ENCODE data around the gene SLC22A5. TPM values are rescaled to one million over a fixed set of nuclear protein-coding genes. Genes with fewer than 3 reads are reported as not detected.

The SLC22A5 gene
- total RNA-seq, 2 experiments from 2014 or later = 0.36 to 0.88 TPM

- H4K20me1 ChIP-seq (ENCODE audit: insufficient read depth, low read length) = no peaks in the 10 kb centered on the region
- no peak overlapping the region for H3K4me2 ChIP-seq (ENCODE audit: low read length)
- ChIA-PET POLR2A (interaction anchor here (0.6 kb wide), 1 partner anchor 443 kb away, joined by 3 read pairs; no protein-coding TSS in a partner anchor), CTCF (ENCODE audit: unreplicated experiment) (no interaction called here)
- TF ChIP-seq CTCF (conservative IDR thresholded peaks at IDR 0.05; ENCODE audit: low read length) (no peak), EZH2phosphoT487 (IDR thresholded peaks at IDR 0.05; ENCODE audit: borderline replicate concordance, low read depth, low read length) (no peak)
- no peak overlapping the region for H3K4me3 ChIP-seq (ENCODE audit: low read depth, low read length, poor library complexity, severe bottlenecking)
- no TSS peak for BruUV-seq (replicated peaks)
- intact Hi-C loops (cut with micrococcal nuclease; ENCODE audit: unreplicated experiment) = no loop called here
- H3K79me2 ChIP-seq (ENCODE audit: insufficient read depth, low read depth, low read length) = no peaks in the 10 kb centered on the region
- no peak overlapping the region for H2AFZ ChIP-seq (ENCODE audit: low read length)
- H3K27ac ChIP-seq (ENCODE audit: low read depth, low read length, poor library complexity, severe bottlenecking) = no peak overlapping the region
- no peaks in the 10 kb centered on the region for H3K9me2 ChIP-seq (ENCODE audit: insufficient read depth, low read length)
- no peaks in the 10 kb centered on the region for H3K4me1 ChIP-seq (ENCODE audit: insufficient read depth, low read length, poor library complexity, severe bottlenecking)
- H3K9me3 ChIP-seq (ENCODE audit: low read length) = no peaks in the 10 kb centered on the region
- H3K36me3 ChIP-seq (ENCODE audit: insufficient read depth, low read length) = no peaks in the 10 kb centered on the region
- DNase-seq (ENCODE audit: low spot score) = no peak
Measured at GRCh38 chr5:132376694-132377641, 7.5 kb downstream of the SLC22A5 start.

GRCh38 chr5:132377738-132378137 is 8.2 kb downstream of the SLC22A5 start:
- ChIA-PET CTCF (ENCODE audit: unreplicated experiment) (no interaction called here), POLR2A (no interaction called here)
- no peaks in the 10 kb centered on the region for H3K36me3 ChIP-seq (ENCODE audit: insufficient read depth, low read length)
- H3K4me2 ChIP-seq (ENCODE audit: low read length) = no peak overlapping the region
- no peaks in the 10 kb centered on the region for H4K20me1 ChIP-seq (ENCODE audit: insufficient read depth, low read length)
- no peak for TF ChIP-seq EZH2phosphoT487 (IDR thresholded peaks at IDR 0.05; ENCODE audit: borderline replicate concordance, low read depth, low read length)
- TF ChIP-seq CTCF (conservative IDR thresholded peaks at IDR 0.05; ENCODE audit: low read length) = no peak
- DNase-seq (ENCODE audit: low spot score) = no peak
- no TSS peak for BruUV-seq (replicated peaks)
- intact Hi-C loops (cut with micrococcal nuclease; ENCODE audit: unreplicated experiment) = no loop called here
- H2AFZ ChIP-seq (ENCODE audit: low read length) = no peak overlapping the region
- no peak overlapping the region for H3K4me3 ChIP-seq (ENCODE audit: low read depth, low read length, poor library complexity, severe bottlenecking)
- H3K4me1 ChIP-seq (ENCODE audit: insufficient read depth, low read length, poor library complexity, severe bottlenecking) = no peaks in the 10 kb centered on the region
- no peaks in the 10 kb centered on the region for H3K9me2 ChIP-seq (ENCODE audit: insufficient read depth, low read length)
- H3K27ac ChIP-seq (ENCODE audit: low read depth, low read length, poor library complexity, severe bottlenecking) = no peak overlapping the region
- no peaks in the 10 kb centered on the region for H3K79me2 ChIP-seq (ENCODE audit: insufficient read depth, low read depth, low read length)
- no peaks in the 10 kb centered on the region for H3K9me3 ChIP-seq (ENCODE audit: low read length)

- DNase-seq (ENCODE audit: low spot score) = no peak
- Histone ChIP-seq H3K79me2 (ENCODE audit: insufficient read depth, low read depth, low read length) (no peaks in the 10 kb centered on the region), H3K9me3 (ENCODE audit: low read length) (no peaks in the 10 kb centered on the region), H4K20me1 (ENCODE audit: insufficient read depth, low read length) (no peaks in the 10 kb centered on the region), H3K4me2 (ENCODE audit: low read length) (no peak overlapping the region), H3K36me3 (ENCODE audit: insufficient read depth, low read length) (no peaks in the 10 kb centered on the region), H3K4me1 (ENCODE audit: insufficient read depth, low read length, poor library complexity, severe bottlenecking) (no peaks in the 10 kb centered on the region), H3K9me2 (ENCODE audit: insufficient read depth, low read length) (no peaks in the 10 kb centered on the region), H3K4me3 (ENCODE audit: low read depth, low read length, poor library complexity, severe bottlenecking) (no peak overlapping the region), H2AFZ (ENCODE audit: low read length) (no peak overlapping the region), H3K27ac (ENCODE audit: low read depth, low read length, poor library complexity, severe bottlenecking) (no peak overlapping the region)
- POLR2A ChIA-PET = interaction anchor here (0.7 to 1.3 kb wide), 3 partner anchors 10 to 33 kb away, joined by 3 read pairs; no protein-coding TSS in a partner anchor
- intact Hi-C loops (cut with micrococcal nuclease; ENCODE audit: unreplicated experiment) = no loop called here
- TF ChIP-seq CTCF (conservative IDR thresholded peaks at IDR 0.05; ENCODE audit: low read length) = no peak
- CTCF ChIA-PET (ENCODE audit: unreplicated experiment) = interaction anchor here (0.9 kb wide), 1 partner anchor 123 kb away, joined by 3 read pairs; no protein-coding TSS in a partner anchor
- BruUV-seq (replicated peaks) = no TSS peak
Measured at GRCh38 chr5:132378580-132378979, 9.1 kb downstream of the SLC22A5 start.

Measured in OCI-LY7 (cell line).